Tibial nerve (tissue), 3 donors: Measurements from ENCODE around the gene SLC38A1.

ENCODE experiments used
- POLR2A ChIP-seq, 2 donors: fragments of 450-650 bp; IDR thresholded peaks; one replicate each; pipeline ENCODE4 v1.6.1; 2017; ENCODE audit warnings: antibody characterized with exemption in 2 of 2, mild to moderate bottlenecking in 2 of 2, moderate library complexity in 2 of 2
- TF ChIP-seq, protein P1 (sequence below), 5 experiments: fragments of 200-600 bp in 3 of 5; fragments of 450-650 bp in 2 of 5; sonication (generic) in 3 of 5; IDR thresholded peaks; one replicate each; pipeline ENCODE4 v1.5.1; 2016 to 2019; ENCODE audit warnings: antibody characterized with exemption in 5 of 5, mild to moderate bottlenecking in 3 of 5, moderate library complexity in 2 of 5

DNA sequence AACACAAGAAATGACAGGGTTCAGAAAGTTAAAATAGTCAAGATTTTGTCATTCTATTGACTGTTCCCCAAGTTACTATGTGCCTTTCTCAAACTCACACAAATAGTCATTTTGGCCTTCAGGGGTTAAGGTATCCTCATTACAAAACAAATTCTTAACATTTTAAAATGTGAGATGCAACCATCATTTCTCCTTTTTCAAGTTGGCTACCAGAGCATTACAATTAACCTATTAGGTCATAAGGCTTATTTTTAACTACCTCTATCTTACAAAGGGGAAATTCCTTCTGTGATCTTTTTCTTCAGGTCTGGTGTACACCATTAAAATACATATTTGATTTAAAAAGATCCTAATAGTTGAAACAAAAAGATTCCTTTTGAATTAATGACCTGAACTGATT, 61.2 kb downstream of the SLC38A1 start:
- TF ChIP-seq, protein P1, sequence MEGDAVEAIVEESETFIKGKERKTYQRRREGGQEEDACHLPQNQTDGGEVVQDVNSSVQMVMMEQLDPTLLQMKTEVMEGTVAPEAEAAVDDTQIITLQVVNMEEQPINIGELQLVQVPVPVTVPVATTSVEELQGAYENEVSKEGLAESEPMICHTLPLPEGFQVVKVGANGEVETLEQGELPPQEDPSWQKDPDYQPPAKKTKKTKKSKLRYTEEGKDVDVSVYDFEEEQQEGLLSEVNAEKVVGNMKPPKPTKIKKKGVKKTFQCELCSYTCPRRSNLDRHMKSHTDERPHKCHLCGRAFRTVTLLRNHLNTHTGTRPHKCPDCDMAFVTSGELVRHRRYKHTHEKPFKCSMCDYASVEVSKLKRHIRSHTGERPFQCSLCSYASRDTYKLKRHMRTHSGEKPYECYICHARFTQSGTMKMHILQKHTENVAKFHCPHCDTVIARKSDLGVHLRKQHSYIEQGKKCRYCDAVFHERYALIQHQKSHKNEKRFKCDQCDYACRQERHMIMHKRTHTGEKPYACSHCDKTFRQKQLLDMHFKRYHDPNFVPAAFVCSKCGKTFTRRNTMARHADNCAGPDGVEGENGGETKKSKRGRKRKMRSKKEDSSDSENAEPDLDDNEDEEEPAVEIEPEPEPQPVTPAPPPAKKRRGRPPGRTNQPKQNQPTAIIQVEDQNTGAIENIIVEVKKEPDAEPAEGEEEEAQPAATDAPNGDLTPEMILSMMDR (IDR thresholded peaks at IDR 0.05): no peak
- TF ChIP-seq POLR2A (IDR thresholded peaks at IDR 0.05): no peak
